HL-60 (cell line): ENCODE results near the gene ACO2.

Source experiments
- CTCF ChIP-seq: IDR thresholded peaks from one replicate; pipeline ENCODE4 v1.5.1; 2011; ENCODE audit warnings: low read length, control low read depth, inconsistent platforms; ENCODE audit not compliant: insufficient read depth
- POLR2AphosphoS5 ChIP-seq: IDR thresholded peaks from 2 replicates; pipeline ENCODE4 v1.6.1; 2012; ENCODE audit warnings: low read depth
- SPI1 ChIP-seq: IDR thresholded peaks from 2 replicates; pipeline ENCODE4 v1.6.1; 2012; ENCODE audit warnings: low read depth, mild to moderate bottlenecking, borderline replicate concordance
- TF ChIP-seq, protein P1 (sequence below): IDR thresholded peaks from 2 replicates; pipeline ENCODE4 v1.6.1; 2012; ENCODE audit warnings: low read depth; ENCODE audit not compliant: insufficient replicate concordance

- TF ChIP-seq CTCF (no peak), POLR2AphosphoS5 (no peak), SPI1 (no peak)
- TF ChIP-seq, protein P1, sequence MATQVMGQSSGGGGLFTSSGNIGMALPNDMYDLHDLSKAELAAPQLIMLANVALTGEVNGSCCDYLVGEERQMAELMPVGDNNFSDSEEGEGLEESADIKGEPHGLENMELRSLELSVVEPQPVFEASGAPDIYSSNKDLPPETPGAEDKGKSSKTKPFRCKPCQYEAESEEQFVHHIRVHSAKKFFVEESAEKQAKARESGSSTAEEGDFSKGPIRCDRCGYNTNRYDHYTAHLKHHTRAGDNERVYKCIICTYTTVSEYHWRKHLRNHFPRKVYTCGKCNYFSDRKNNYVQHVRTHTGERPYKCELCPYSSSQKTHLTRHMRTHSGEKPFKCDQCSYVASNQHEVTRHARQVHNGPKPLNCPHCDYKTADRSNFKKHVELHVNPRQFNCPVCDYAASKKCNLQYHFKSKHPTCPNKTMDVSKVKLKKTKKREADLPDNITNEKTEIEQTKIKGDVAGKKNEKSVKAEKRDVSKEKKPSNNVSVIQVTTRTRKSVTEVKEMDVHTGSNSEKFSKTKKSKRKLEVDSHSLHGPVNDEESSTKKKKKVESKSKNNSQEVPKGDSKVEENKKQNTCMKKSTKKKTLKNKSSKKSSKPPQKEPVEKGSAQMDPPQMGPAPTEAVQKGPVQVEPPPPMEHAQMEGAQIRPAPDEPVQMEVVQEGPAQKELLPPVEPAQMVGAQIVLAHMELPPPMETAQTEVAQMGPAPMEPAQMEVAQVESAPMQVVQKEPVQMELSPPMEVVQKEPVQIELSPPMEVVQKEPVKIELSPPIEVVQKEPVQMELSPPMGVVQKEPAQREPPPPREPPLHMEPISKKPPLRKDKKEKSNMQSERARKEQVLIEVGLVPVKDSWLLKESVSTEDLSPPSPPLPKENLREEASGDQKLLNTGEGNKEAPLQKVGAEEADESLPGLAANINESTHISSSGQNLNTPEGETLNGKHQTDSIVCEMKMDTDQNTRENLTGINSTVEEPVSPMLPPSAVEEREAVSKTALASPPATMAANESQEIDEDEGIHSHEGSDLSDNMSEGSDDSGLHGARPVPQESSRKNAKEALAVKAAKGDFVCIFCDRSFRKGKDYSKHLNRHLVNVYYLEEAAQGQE, result no peak
These were observed 106.0 kb downstream of the ACO2 start for GRCh38 chr22:41574847-41575381.
